ENCODE results near the gene INO80C.
A peak's percentile ranks its signal among the peaks of the same experiment; 100 is the strongest.
"Not testable (repeated sequence)": the region's sequence is repeated elsewhere in the genome, so short reads cannot be mapped to it uniquely, and the experiment has no call there.

Gene INO80C

DNA sequence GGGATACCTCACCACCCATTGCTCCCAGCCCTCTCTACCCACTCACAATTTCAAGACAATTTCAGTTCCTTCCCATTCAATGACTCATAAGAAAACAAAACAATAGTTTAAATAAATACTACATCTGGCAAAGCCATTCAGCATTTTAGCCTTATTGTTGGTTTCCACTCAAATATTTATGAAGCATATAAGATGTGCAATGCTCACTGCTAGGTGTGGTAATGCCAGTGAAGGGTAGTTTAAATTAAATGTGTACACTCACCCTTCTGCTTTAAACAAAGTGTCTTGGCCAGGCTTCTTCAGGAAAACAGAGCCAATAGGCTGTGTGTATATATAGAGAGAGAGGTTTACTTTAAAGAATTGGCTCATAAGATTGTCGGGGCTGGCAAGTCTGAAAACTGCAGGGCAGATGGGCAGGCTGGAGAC lies 37.0 kb downstream of the INO80C start:
- DNase-seq (ENCODE audit: low read depth): peak; percentile 57

DNA sequence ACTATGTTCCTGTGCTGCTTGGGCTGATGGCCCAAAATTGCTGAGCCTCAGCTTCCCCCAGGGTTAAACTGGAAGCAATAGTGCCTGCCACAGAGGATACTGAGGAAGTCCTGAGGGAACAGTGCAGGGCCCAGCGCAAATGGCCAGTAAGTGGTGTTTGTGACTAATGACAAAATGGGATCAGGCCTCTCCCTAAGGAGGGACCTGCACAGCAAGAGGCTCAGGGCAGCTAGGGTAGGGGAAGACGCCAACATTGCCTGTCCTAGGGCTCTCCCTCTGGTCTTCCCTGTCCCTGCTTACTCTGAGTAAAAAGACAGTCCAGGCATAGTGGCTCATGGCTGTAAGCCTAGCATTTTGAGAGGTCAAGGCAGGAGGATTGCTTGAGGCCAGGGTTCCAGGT lies 37.8 kb downstream of the INO80C start:
- no peak for DNase-seq (ENCODE audit: low read depth)

DNA sequence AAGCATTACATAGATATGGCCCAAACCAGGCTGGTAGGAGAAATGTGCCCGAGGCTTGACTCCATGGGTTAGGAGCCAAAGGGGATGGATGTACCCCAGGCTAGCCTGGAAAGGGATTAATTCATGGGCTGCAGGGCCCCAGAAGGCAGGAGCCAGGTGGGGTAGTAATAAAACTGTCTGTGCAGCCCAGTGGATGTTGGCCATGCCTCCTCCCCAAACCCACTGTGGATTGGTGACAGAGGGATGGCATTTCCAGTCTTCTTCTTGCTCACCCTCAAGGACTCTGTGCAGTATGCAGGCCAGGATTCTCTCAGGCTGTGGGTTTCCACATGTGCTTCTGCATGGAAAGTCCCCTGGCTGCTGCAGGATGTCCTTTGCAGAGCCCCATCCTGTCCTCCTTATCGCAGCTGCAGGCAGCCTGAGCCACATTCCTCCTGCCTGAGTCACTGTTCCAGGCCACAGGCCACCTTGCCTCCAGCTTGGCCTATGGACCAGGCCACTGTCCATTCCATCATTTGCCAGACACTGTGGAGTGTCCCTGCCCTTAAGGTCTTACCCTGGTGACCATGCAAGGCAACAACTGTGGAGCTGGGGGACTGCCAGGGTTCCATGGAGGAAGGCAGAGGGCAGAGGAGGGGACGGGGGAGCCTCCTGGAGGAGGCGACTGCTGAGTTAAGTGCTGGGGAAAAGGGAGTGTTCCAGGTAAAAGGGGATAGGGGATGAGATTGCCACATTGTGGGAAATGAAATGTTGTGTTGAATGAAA lies 38.9 kb downstream of the INO80C start:
- DNase-seq (ENCODE audit: low read depth): peak; percentile 83

DNA sequence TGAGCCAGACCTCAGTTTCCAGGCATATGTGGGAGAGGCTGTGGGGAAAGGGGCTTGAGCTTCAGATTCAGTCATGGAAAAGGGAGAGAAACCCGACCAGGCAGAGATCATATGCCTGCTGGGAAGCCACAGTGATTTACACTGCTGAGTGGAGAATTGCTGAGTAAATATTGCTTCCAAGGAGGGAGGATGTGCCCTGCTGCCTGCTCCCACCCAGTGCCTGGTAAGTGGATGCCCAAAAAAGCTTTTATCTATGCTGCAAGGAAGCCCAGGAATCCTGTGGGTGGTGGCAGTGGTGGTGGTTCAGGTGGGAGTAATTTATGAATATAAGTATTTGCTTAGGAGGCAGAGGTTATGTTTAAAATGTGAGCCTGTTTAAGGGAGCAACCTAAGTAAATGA lies 39.5 kb downstream of the INO80C start:
- no peak for DNase-seq (ENCODE audit: low read depth)

DNA sequence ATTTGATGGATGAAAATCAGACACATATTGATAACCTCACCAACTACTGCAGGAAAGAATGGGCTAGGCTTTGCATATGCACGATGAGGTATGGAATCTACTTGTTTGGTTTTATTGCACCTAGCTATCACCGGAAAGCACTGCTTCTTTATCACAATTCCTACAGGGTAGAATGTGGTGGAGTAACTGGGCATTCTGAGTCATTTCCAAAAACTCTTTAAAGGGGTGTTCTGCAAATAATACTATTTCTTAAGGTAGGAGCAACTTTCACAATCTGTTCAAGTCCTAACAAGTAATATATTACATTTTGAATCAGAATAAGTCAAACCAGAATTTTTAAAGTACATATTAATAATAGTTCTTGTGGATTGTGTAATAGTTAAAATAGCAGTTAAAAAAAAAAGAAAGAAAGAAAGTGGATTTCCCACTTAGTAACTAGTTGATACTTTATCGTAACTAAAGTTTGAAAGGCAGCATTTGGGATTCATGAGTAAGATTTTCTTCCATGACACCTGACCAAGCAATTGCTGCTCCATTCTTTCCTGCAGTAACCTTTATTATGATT lies 40.5 kb downstream of the INO80C start:
- no peak for DNase-seq (ENCODE audit: low read depth)

DNA sequence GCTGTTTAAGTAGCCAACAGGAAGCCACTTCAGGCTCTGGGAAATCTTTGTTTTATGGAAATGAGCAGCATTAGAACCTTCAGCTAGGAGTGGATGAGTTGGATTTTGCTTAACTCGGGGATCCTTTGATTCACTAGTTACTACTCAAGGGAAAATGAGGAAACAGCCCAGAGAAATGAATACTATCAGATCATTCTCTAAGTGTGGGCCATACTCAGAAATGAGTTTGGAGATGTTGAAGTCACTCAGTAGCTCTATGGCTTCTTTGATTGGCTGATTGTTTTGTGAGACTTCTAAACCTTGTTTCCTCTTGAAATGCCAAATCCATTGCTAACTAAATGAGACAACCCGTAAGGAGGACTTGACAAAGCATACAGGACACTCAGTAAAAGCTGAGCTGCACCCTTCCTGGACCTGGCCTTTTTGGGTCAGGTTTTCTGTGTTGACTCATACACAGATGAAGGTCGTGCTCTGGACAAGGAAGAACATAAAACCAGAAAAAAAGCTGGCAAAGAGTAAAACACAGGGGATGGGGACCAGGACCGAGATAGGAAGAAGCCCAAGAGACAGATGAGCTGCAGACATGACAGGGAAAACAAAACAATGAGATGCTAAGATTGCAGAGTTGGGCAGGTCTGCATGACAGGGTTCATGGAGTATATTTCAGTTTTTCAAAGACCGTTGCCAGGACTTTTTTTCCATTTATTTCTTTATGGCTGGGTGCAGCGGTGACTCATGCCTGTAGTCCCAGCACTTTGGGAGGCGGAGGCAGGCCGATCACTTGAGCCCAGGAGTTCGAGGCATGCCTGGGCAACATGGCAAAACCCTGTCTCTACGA lies 41.6 kb downstream of the INO80C start:
- peak; percentile 19 for DNase-seq (ENCODE audit: low read depth)

DNA sequence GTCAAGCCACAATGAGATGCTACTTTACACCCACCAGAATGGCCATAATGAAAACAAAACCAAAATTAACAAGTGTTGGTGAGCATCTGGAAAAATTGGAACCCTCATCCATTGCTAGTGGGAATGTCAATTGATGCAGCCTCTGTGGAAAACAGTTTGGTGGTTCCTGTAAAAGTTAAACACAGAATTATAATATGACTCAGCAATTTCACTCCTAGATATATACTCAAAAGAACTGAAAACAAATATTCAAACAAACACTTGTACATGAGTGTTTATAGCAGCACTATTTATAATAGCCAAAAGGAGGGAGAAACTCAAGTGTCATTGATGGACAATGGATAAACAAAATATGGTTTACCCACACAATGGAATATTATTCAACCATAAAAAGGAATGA lies 43.0 kb downstream of the INO80C start:
- DNase-seq (ENCODE audit: low read depth): no peak

DNA sequence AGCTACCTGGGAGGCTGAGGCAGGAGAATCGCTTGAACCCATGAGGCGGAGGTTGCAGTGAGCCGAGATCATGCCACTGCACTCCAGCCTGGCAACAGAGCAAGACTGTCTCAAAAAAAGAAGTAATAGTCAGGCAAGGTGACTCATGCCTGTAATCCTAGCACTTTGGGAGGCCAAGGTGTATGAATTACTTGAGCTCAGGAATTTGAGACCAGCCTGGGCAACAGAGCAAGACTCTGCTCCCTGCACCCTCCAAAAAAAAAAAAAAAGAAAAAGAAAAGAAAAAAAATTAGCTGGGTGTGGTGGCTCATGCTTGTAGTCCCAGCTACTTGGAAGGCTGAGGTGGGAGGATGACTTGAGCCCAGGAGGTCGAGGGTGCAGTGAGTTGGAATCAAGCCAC lies 44.7 kb downstream of the INO80C start:
- not testable (repeated sequence) for DNase-seq (ENCODE audit: low read depth)

DNA sequence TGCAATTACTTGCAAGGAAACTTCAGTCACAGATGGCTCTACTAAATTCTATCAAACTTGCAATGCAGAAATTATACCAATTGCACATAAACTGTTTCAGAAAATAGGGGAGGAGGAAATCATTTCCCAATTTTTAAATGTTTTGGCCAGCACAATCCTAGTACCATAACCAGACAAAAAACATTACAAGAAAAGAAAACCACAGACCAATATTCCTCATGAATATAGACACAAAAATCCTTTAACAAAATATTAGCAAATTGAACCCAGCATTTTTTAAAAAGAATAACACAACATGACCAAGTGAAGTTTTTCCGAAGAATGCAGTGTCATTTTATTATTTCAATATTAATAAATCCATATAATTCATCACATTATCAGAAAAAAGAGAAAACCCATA lies 45.8 kb downstream of the INO80C start:
- no peak for DNase-seq (ENCODE audit: low read depth)

DNA sequence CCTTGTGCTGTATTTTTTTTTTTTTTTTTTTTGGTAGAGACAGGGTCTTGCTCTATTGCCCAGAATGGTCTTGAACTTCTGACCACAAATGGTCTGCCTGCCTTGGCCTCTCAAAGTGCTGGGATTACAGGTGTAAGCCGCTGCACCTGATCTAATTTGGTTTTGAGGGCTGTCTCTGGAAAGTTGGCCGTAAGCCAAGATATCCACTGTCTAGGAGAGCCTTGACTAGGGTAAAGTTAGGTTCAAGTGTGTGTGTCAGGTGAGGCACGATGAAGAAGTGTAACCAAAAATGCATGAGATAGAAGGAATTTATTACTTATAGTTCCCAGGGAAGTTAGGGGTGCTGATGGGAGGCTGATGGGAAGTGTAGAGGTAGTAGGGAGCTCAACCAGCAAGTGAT lies 46.7 kb downstream of the INO80C start:
- DNase-seq (ENCODE audit: low read depth): no peak

DNA sequence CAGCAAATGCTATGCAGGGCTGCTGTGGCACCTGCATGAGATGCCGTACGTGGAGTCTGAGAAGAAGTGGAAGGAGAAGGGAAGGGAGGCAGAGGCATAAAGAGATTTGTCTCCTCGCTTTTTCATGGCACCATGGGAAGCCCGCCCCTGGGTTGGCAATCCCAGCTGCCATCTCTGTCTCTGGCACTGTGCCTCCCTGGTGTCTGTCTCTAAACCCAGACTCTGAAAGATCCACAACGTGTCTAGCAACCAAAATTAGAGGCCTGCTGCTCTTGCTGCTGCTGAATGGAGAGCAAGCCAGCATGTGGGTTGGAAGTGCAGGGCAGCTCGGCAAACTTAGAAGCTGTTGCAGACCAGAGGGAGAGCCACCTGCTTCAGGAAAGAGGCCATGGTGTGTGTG lies 53.1 kb downstream of the INO80C start:
- DNase-seq (ENCODE audit: low read depth): no peak

DNA sequence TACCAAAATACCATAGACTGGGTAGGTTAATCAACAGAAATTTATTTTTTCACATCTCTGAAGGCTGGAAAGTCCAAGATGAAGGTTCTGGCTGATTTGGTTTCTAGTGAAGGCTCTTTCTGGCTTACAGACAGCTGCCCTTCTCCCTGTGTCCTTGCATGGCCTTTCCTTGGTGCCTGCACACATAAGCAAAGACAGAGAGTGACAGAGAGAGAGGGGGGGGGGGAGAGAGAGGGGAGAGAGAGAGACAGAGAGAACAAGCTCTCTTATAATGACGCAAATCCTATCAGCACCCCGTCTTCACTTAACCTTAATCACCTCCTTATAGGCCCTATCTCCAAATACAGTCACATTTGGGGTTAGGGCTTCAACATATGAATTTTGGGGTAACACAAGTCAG lies 53.9 kb downstream of the INO80C start:
- DNase-seq (ENCODE audit: low read depth): no peak

DNA sequence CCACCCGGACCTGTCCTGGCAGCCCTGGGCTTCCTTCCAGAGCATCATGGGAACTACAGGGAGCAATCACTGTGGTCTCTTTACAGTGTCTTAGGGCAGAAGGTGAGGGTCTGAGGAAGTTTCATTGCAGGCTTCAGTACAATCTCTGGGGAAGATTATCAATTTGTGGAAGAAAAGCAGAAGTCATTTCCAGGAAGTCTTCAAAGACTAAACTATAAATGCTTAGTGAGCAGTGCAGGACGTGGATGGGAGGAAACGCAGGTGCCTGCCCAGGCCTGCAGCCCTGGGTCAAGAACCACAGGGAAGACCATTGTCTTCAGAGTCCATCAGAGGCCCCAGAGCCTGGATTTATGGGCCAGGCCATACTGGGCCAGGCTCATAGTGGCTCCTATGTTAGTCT lies 54.3 kb downstream of the INO80C start:
- no peak for DNase-seq (ENCODE audit: low read depth)

DNA sequence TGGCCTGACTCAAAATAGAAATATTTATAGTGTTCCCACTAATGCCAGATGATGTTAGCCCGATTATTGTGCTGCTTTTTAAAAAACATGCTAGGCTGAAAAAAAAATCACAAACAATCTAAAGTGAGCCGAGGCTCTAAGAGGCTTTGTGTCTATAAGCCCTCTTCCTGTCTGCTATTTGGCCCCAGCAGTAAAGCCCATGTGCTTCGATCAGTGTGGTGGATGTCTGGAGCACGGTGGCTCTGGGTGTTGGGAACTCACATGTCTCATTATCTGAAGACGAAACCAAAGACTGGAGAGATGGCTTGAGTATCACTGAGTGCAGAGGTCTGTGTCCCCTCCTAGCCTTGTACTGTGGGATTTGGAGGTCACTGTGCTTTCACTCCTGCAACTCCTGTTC lies 55.1 kb downstream of the INO80C start:
- DNase-seq (ENCODE audit: low read depth): no peak

DNA sequence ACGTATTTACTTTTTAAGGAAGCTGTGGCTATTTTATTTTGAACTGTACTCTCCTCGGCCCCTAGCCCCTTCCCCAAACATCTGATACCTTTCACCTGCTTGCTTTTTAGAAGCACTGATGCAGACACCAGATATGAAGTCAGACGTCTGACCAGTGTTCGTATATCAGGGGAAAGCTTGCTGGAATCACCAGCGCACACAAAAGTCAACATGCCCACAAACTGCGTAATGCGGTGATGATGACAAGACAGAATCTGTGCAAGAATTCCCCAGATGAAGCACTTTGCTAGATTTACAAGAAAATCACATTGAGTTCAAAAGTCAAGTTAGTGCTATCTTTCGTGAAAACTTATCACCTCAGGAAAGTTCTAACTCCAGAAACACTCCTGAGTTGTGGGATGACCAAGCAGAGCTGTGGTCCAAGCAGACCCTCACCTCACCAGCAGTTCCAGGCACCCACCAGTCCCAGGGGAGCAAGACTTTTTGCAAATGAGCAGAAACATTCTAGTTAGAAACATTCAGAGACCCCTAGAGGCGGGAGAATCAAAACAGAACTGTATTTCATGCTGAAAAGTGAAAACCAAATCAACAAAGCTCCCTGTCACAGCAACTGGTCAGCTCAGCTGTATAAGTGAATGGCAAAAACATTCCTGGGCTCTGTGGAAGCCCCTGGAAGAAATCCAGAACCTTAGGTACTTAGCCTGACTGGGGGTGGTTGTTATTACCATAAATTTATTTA lies 55.7 kb downstream of the INO80C start:
- no peak for DNase-seq (ENCODE audit: low read depth)

DNA sequence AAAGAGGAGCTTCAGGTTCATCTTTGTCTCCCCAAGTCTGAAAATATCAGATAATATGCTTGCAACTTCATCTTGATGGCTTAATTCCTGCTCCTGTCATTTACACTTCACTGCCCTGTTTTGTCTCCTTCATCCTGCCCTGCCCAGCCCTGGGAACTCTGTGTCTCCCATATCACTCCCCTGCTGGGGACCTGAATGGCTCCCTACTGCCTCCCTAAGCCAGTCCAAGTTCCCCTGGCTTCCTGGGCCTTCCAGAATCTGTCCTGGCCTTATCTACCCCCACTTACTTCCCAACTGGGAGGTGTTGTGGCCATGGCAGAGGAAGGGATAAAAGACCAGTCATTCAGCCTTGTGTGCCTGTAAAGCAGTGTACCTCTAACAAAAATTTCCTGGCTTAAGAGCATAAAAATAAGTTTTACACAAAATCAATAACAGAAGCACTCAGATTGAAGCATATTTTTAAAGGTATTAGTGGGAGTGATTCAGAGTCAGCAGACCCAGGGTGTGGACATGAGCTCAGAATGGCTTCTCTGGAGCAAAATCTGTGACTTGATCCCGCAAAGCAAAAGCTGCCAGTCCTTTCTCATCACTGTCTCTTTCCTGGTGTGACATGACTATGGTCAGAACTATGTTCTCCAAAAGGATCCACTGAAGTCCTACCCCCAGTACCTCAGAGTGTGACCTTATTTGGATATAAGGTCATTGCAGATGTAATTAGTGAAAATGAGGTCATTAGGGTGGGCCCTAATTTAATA lies 59.1 kb downstream of the INO80C start:
- DNase-seq (ENCODE audit: low read depth): no peak

DNA sequence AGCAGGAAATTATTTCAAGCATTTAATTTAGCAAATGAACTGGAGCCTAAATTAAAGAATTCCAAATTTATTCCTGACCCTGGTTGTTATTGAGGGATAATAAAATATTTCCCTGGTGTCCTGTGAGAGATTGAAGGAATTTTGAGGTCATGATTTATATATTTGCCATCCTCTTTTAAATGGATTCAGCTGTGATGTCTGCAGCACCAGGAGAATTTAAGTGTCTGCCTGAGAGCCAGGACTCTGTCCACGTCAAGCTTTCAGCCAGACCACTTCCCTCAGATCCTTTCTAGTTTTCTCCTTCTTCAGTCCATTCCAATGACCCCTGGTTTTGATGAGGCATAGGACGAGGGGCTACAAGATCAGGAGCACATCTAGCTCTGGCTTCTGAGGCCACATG lies 59.9 kb downstream of the INO80C start:
- no peak for DNase-seq (ENCODE audit: low read depth)

DNA sequence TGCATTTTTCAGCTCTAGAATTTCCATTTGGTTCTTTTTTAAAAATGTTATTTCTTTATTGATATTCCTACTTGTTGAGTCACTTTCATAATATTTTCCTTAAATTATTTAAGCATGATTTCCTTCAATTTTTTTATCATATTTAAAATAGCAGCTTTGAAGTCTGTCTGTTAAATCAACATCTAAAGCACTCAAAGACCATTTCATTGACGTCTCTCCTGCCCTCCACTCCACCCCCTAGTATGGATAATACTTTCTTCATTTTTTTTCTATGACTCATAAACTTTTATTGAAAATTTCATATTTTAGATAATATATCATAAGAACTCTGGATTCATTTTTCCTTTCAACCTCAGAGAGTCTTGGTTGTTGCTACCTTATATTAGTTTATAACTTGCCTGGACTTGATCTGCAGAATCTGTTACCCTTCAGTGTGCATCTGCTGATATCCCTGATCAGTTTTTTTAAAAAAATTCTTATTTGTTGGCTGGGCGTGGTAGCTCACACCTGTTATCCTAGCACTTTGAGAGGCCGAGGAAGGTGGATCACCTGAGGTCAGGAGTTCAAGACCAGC lies 61.6 kb downstream of the INO80C start:
- DNase-seq (ENCODE audit: low read depth): peak; percentile 14

DNA sequence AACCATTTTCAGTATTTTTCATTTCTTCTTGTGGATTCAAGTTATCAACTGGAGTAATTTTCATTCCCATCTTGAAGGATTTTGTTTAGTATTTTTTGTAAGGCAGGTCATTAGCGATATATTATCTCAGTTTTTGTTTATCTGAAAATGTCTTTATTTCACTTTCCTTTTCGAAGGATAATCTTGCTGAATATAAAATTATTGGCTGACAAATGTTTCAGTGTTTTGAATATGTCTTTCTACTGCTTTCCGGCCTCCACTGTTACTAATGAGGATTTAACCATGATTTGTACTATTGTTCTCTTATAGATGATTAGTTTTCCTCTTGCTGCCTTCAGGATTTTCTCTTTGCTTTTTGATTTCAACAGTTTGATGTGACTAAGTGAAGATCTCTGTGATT lies 62.4 kb downstream of the INO80C start:
- DNase-seq (ENCODE audit: low read depth): no peak

DNA sequence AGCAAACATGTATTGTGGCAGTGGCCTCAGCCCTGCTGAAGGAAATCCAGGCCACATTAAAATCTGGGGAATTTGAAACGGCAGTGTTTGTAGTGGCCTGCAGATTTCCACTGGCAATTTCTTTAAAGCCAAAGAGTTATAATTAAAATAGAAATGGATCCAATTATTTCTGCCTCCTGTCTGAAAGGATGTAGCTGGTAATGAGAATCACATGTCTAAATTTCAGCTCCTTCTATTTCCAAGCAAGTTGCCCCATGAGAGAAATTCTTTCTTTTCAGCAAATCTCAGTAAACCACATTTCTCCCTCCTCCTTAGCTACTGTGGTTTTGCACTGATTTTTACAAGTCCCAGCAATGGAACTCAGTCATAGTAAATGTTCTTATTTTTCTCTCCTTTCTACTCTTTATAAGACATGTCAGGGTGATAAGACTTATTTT lies 65.2 kb downstream of the INO80C start:
- no peak for DNase-seq (ENCODE audit: low read depth)

DNA sequence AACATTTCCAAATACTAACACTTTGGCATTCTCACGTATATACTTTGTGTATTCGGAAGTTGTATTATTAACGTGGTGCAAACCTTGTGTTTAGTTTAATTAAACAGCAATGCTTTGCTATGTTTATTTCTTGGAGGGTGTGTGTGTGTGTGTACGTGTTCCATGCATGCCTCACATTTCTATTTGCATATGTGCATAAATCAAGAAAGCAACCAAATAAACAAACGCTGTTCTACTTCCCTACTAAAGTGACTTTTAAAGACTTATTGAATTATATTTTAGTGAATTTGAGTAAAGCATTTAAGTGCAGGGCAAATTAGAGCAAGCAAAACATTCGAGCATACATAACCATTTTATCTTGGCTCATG lies 66.4 kb downstream of the INO80C start:
- DNase-seq (ENCODE audit: low read depth): no peak

Measured in ELR (cell line).